Sigmoid colon (tissue), 4 donors: ENCODE measurements around the gene BMPER.

ENCODE experiments used
- EP300 ChIP-seq, 4 donors: sonication (generic); formaldehyde crosslinking; IDR thresholded peaks; one replicate each; pipeline ENCODE4 v1.6.1; 2017; ENCODE audit warnings: antibody characterized with exemption in 4 of 4
- POLR2AphosphoS5 ChIP-seq, 4 donors: sonication (generic); formaldehyde crosslinking; IDR thresholded peaks; one replicate each; pipeline ENCODE4 v1.6.1; 2017; ENCODE audit warnings: antibody characterized with exemption in 4 of 4
- TF ChIP-seq, protein P1 (sequence below), 4 experiments: fragments of 450-650 bp in 3 of 4; fragments of 200-600 bp in 1 of 4; IDR thresholded peaks; one replicate each; pipeline ENCODE4 v1.5.1; 2016 to 2019; ENCODE audit warnings: antibody characterized with exemption in 4 of 4, mild to moderate bottlenecking in 3 of 4, moderate library complexity in 2 of 4

- no peak for TF ChIP-seq EP300 (IDR thresholded peaks at IDR 0.05)
- no peak for TF ChIP-seq POLR2AphosphoS5 (IDR thresholded peaks at IDR 0.05)
- TF ChIP-seq, protein P1, sequence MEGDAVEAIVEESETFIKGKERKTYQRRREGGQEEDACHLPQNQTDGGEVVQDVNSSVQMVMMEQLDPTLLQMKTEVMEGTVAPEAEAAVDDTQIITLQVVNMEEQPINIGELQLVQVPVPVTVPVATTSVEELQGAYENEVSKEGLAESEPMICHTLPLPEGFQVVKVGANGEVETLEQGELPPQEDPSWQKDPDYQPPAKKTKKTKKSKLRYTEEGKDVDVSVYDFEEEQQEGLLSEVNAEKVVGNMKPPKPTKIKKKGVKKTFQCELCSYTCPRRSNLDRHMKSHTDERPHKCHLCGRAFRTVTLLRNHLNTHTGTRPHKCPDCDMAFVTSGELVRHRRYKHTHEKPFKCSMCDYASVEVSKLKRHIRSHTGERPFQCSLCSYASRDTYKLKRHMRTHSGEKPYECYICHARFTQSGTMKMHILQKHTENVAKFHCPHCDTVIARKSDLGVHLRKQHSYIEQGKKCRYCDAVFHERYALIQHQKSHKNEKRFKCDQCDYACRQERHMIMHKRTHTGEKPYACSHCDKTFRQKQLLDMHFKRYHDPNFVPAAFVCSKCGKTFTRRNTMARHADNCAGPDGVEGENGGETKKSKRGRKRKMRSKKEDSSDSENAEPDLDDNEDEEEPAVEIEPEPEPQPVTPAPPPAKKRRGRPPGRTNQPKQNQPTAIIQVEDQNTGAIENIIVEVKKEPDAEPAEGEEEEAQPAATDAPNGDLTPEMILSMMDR (IDR thresholded peaks at IDR 0.05), result no peak
Observed at GRCh38 chr7:34034728-34035127, 129.4 kb downstream of the BMPER start.
